ENCODE data around the gene SRRM1.
"Not testable (repeated sequence)": the region's sequence is repeated elsewhere in the genome, so short reads cannot be mapped to it uniquely, and the experiment has no call there.

Gene SRRM1

GRCh38 chr1:24722073-24723035 lies 79.3 kb downstream of the SRRM1 start:
- not testable (repeated sequence) for DNase-seq
